ENCODE measurements around the gene TMEM259. TPM values are rescaled to one million over a fixed set of nuclear protein-coding genes. Genes with fewer than 3 reads are reported as not detected.

TMEM259 gene
- total and polyA plus RNA-seq, 2 of the 13 experiments (the other 11 are each of a cell fraction or from before 2014, with no cell fraction given) = 64.7 to 164 TPM

- no peak for TF ChIP-seq NFAT5 (CRISPR knock-in tag; IDR thresholded peaks at IDR 0.05)
- no peak for TF ChIP-seq PLRG1 (conservative IDR thresholded peaks at IDR 0.05)
- no peak for TF ChIP-seq ZNF12 (CRISPR knock-in tag; IDR thresholded peaks at IDR 0.05)
- no peak for TF ChIP-seq ZNF513 (CRISPR knock-in tag; conservative IDR thresholded peaks at IDR 0.05)
- no peak for TF ChIP-seq MAFK (conservative IDR thresholded peaks at IDR 0.05 in 1 of 2, IDR thresholded peaks at IDR 0.05 in 1 of 2; ENCODE audit: low read length in 2 of 2)
- no peak for TF ChIP-seq ZNF775 (CRISPR knock-in tag; IDR thresholded peaks at IDR 0.05; ENCODE audit: borderline replicate concordance)
- TF ChIP-seq ATF2 (CRISPR knock-in tag; IDR thresholded peaks at IDR 0.05) = peak; percentile 70; the same call in 1 of the 2 replicates
- TF ChIP-seq TAF1 (CRISPR knock-in tag; IDR thresholded peaks at IDR 0.05) = peak; percentile 72; the same call in 1 of the 2 replicates
- TF ChIP-seq ZNF800 (CRISPR knock-in tag; IDR thresholded peaks at IDR 0.05) = no peak
- no peak for TF ChIP-seq NR3C1 (CRISPR knock-in tag; IDR thresholded peaks at IDR 0.05)
- TF ChIP-seq CEBPG (CRISPR knock-in tag; IDR thresholded peaks at IDR 0.05) = peak; percentile 56; the same call in 1 of the 2 replicates
- no peak for TF ChIP-seq ZFP36L1 (CRISPR knock-in tag; IDR thresholded peaks at IDR 0.05)
- TF ChIP-seq NCOA5 (CRISPR knock-in tag; IDR thresholded peaks at IDR 0.05) = no peak
- no peak for TF ChIP-seq EZH2 (conservative IDR thresholded peaks at IDR 0.05; ENCODE audit: low read depth, low read length)
- no peak for TF ChIP-seq TCF12 (IDR thresholded peaks at IDR 0.05)
- TF ChIP-seq TCF12 (CRISPR knock-in tag; IDR thresholded peaks at IDR 0.05) = no peak; the same call in 1 of the 2 replicates
- peak; percentile 96 for TF ChIP-seq ZNF772 (CRISPR knock-in tag; IDR thresholded peaks at IDR 0.05)
- TF ChIP-seq ZNF776 (CRISPR knock-in tag; IDR thresholded peaks at IDR 0.05) = no peak
These were observed 40.6 kb downstream of the TMEM259 start (continued) for GRCh38 chr19:980133-980998.

All from HepG2 (cell line).